ENCODE data around the gene CSN2.

Gene CSN2

DNA sequence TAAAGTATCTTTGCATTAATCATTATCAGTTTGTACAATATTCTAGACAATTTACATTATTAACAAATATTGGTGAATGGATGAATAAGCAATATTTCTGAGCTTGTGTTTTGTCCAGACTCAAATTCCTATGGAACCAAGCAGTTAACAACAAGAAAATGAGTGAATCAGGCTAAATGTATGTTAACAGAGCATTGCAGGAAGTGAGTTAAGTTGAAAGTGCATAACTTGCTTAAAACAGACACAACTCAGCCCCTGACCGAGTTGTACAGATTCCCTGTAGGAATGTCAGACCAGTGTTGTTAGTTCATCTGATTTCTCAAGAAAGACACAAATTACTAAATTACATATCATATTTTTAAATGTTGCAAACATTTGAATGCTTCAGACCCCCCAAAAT, 58.4 kb downstream of the CSN2 start:
- DNase-seq (ENCODE audit: low read depth in 2 of 2, low spot score in 1 of 2), result no peak

Data from stimulated activated CD8-positive, alpha-beta memory T cell treated with anti-CD3 and anti-CD28 coated beads, Interleukin-4, amount 100 ng/mL, for 4 hours (primary cell).